ENCODE results near the gene IL12RB1. TPM values are rescaled to one million over a fixed set of nuclear protein-coding genes. Genes with fewer than 3 reads are reported as not detected.
A peak's percentile ranks its signal among the peaks of the same experiment; 100 is the strongest.

Gene IL12RB1
- total RNA-seq, 4 donors from 2014 or later = 0.34 to 0.58 TPM; not detected in 2

DNA sequence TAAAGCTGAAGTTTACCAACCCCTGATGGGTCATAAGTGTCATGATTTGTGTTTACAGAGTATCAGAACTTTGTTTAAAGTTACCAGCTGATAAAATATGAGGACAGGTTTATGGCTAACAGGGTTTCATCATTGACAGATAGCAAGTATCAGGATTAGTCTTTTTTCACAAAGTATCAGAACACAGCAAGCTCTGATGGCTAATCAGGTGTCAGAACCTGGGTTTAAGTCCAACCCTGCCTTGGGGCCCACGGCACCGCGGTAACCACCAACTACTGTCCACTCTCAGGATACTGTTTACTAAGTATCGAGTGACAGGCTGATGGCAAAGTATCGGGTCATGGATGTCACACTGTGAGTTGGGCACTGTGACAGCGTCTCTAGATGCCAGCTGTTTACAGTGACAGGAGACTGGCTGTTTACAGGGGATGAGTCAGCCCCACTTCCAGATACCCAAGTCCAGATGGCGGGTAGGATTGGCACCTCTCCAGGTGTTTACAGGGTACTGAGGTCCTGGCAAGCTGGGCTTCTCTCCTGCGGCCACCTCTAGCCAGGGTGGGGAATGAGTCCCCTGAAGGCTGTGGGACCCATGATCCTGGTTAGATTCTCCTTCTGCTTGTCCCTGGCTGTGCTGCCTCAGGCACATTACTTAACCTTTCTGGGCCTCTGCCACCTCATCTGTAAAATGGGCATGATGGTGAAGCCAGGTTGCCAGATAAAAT, 57.0 kb downstream of the IL12RB1 start:
- 39 to 47% methylated on average over 7 to 8 of the region's 8 CpGs for WGBS, 2 donors
- intact Hi-C loops (cut with DNase I; ENCODE audit: low total_unique reads) = no loop called here
- no peak overlapping the region for H3K4me3 ChIP-seq (ENCODE audit: low read depth, poor library complexity, severe bottlenecking)
- no peak for TF ChIP-seq CTCF (IDR thresholded peaks at IDR 0.05)
- TF ChIP-seq POLR2A (IDR thresholded peaks at IDR 0.05) = no peak
- no peak for DNase-seq (ENCODE audit: low spot score in 2 of 2)

GRCh38 chr19:18027151-18027550, 59.6 kb downstream of the IL12RB1 start:
- no peak overlapping the region for H3K4me3 ChIP-seq (ENCODE audit: low read depth, poor library complexity, severe bottlenecking)
- TF ChIP-seq CTCF (IDR thresholded peaks at IDR 0.05) = no peak
- no peak for TF ChIP-seq POLR2A (IDR thresholded peaks at IDR 0.05)
- no peak for DNase-seq (ENCODE audit: low spot score in 2 of 2)
- WGBS, 2 donors = 89 to 90% methylated on average over 4 of the region's 4 CpGs
- intact Hi-C loops (cut with DNase I; ENCODE audit: low total_unique reads) = no loop called here

GRCh38 chr19:18023622-18024251, 63.0 kb downstream of the IL12RB1 start:
- intact Hi-C loops (cut with DNase I; ENCODE audit: low total_unique reads) = no loop called here
- WGBS, 2 donors = 26 to 28% methylated on average over 23 of the region's 23 CpGs

GRCh38 chr19:18021121-18021755, 65.5 kb downstream of the IL12RB1 start:
- peak; percentile 82 to 97 for DNase-seq (ENCODE audit: low spot score in 2 of 2)
- TF ChIP-seq POLR2A (IDR thresholded peaks at IDR 0.05) = no peak
- no peak for TF ChIP-seq CTCF (IDR thresholded peaks at IDR 0.05)
- 24 to 31% methylated on average over 17 of the region's 21 CpGs for WGBS, 2 donors
- no peak overlapping the region for H3K4me3 ChIP-seq (ENCODE audit: low read depth, poor library complexity, severe bottlenecking)
- intact Hi-C loops (cut with DNase I; ENCODE audit: low total_unique reads) = no loop called here

More at GRCh38 chr19:18023622-18024251, 63.0 kb downstream of the IL12RB1 start:
- no peak overlapping the region for H3K4me3 ChIP-seq (ENCODE audit: low read depth, poor library complexity, severe bottlenecking)
- peak; percentile 90 to 97 for DNase-seq (ENCODE audit: low spot score in 2 of 2)
- TF ChIP-seq POLR2A (IDR thresholded peaks at IDR 0.05) = no peak
- TF ChIP-seq CTCF (IDR thresholded peaks at IDR 0.05) = no peak

GRCh38 chr19:18020212-18021085, 66.3 kb downstream of the IL12RB1 start:
- WGBS, 2 donors = 37 to 45% methylated on average over 15 to 16 of the region's 16 CpGs
- intact Hi-C loops (cut with DNase I; ENCODE audit: low total_unique reads) = no loop called here

More at GRCh38 chr19:18020212-18021085, 66.3 kb downstream of the IL12RB1 start:
- no peak overlapping the region for H3K4me3 ChIP-seq (ENCODE audit: low read depth, poor library complexity, severe bottlenecking)
- peak; percentile 78 to 98 for DNase-seq (ENCODE audit: low spot score in 2 of 2)
- TF ChIP-seq CTCF (IDR thresholded peaks at IDR 0.05) = no peak
- no peak for TF ChIP-seq POLR2A (IDR thresholded peaks at IDR 0.05)

Data from lower leg skin (tissue), 4 donors.